ENCODE measurements around the gene FIGN.

Gene FIGN

DNA sequence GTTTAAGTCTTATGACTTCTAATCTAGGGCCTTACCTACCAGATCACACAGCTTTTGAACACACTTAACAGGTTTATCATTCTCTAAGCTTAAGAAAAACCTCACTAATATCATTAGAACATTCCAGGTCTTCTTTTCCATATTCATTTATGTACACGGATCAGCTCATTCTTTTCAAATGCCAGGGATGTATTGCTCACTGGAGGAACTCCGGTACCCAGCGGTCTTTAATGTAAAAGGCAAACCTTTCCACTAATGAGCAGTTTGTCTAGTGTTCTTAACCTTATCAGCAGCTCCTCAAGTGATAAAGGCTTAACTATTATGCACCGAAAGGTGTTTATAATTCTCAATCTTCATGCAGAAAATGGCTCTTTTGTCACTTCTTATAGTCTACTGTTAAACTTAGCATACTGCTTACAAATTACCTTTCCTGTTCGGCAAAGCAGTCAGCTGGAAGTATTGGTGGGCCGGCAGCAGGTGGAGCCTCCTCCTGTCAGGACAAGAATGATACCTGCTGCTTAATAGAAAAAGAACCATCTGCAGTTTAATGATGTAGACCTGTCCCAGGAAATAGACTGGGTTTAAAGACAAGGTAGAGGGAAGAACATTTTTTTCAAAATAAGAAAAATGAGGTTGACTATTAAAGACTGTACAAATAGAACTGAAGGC, 142.7 kb downstream of the FIGN start:
- FAIRE-seq (no peak), DNase-seq (ENCODE audit: extremely low spot score, insufficient read length, low read depth) (no peak)

GRCh38 chr2:163591461-163591860, 144.3 kb downstream of the FIGN start:
- FAIRE-seq, result no peak
- no peak for DNase-seq (ENCODE audit: extremely low spot score, insufficient read length, low read depth)

GRCh38 chr2:163580757-163581156, 155.1 kb downstream of the FIGN start:
- no peak for FAIRE-seq

DNA sequence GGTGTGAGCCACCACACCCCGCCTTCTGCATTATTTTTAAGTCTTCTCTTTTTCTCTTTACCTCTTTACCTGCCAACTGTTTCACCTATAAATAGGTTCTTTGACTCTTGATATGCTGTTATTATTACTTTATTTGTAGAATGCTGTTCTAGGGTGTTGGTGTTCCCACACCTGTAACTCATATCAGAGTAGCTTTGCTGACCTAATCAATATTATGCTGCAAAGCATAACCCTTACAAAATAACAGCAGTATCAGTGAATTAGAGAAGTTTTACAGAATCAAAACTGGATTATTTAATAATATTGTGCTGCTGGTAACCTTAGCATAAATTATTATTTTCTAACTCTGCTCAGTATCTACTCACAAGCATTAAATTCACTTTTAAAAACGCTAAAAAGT, 161.5 kb downstream of the FIGN start:
- DNase-seq (ENCODE audit: extremely low spot score, insufficient read length, low read depth) (no peak), FAIRE-seq (no peak)

More at GRCh38 chr2:163580757-163581156, 155.1 kb downstream of the FIGN start:
- DNase-seq (ENCODE audit: extremely low spot score, insufficient read length, low read depth), result no peak

DNA sequence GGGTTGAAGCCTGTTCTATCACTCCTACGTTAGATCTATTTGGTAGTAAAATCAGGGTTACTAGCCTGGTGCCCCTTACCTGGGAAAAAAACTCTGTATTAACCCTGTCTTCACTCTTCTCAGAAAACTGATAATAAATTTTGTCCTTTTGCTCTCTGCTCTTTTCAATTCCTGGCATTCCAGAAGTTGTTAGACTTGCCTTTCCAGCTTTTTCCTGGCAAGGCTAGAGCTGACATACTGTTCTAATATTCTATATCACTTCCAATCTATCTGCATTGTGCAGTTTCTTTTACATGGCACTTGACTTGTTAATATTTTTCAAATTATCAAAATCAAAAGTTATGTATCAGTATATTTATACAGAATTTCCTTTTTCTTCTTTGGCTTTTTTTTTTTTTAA, 162.2 kb downstream of the FIGN start:
- FAIRE-seq (no peak), DNase-seq (ENCODE audit: extremely low spot score, insufficient read length, low read depth) (no peak)

DNA sequence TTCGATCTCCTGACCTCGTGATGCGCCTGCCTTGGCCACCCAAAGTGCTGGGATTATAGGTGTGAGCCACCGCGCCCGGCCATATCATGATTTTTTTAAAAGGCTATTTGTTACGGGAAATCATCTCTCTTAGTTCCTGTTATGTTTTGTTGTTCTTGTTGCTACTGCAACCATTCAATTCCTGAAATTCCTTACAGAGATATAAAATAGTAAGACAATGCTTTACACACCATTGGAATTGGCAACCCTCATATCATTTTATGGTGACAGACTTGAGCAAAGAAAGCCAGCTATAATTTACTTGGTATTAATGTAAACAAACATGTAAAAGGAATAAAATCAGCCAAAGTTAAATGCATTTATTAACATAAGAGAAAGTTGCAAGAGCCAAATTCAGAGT, 163.0 kb downstream of the FIGN start:
- DNase-seq (ENCODE audit: extremely low spot score, insufficient read length, low read depth) (no peak), FAIRE-seq (no peak)

- FAIRE-seq (no peak), DNase-seq (ENCODE audit: extremely low spot score, insufficient read length, low read depth) (no peak)
Measured at GRCh38 chr2:163571423-163572102, 164.2 kb downstream of the FIGN start.

DNA sequence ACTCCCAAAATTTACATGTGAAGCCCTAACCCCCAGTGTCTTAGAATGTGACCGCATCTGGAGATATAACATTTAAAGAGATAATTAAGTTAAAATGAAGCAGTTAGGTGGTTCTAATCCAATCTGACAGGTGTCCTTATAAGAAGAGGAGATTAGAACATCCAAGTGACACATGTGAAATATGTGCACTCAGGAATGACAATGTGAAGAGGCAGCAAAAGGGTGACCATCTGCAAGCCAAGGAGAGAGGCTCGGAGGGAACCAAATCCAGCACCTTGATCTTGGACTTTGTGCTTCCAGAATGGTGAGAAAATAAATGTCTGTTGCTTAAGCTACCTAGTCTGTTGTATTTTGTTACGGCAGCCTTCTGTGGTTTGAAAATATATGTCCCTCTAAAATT, 165.4 kb downstream of the FIGN start:
- no peak for FAIRE-seq
- no peak for DNase-seq (ENCODE audit: extremely low spot score, insufficient read length, low read depth)

DNA sequence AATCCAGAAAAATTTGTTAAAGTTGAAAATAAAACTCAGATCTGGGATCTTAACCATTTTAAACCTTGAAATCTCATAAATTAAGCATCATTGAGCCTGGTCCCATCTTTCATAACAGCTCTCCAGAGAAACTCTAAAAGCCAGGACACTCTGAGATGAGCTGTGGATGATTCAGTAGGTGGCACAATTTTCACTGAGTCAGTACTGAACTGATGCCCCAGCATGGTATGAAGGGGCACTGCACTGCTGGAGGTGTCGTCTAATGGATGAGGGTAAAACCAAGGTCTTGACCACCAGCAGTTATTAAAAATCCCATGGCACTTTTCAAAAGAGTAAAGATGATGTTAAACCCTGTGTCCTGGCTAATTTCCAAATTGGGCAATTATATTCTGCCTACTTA, 170.6 kb downstream of the FIGN start:
- no peak for DNase-seq (ENCODE audit: extremely low spot score, insufficient read length, low read depth)
- FAIRE-seq, result no peak

DNA sequence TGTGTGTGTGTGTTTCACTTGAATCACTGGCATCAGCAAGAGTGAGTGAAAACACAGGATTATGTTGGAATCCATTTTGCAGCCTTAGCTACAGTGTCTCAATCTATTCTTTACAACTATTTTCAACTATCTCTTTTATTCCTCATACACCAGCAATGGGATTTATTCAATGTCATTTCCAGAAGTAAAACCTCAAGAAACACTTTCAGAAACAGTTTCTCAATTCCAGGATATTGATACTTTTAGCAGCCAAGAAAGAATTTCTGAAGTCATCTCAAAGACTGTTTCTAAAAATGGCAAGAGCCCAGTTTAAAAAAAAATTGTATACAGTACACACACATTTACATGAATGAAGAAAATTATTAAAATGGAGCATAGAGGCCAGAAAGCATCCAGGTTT, 171.6 kb downstream of the FIGN start:
- no peak for FAIRE-seq
- DNase-seq (ENCODE audit: extremely low spot score, insufficient read length, low read depth), result no peak

DNA sequence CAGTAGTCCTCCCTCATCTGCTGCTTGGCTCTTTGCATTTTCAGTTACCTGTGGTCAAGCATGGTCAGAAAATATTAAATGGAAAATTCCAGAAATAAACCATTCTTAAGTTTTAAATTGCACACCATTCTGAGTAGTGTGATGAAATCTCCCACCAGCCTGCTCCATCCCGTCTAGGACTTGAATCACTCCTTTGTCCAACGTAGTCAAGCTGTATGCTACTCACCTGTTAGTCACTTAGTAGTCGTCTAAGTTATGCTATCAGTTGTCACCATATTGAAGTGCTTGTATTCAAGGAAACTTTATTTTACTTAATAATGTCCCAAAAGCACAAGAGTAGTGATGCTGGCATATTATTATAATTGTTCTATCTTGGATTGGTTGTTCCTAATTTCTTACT, 172.5 kb downstream of the FIGN start:
- no peak for DNase-seq (ENCODE audit: extremely low spot score, insufficient read length, low read depth)
- no peak for FAIRE-seq

DNA sequence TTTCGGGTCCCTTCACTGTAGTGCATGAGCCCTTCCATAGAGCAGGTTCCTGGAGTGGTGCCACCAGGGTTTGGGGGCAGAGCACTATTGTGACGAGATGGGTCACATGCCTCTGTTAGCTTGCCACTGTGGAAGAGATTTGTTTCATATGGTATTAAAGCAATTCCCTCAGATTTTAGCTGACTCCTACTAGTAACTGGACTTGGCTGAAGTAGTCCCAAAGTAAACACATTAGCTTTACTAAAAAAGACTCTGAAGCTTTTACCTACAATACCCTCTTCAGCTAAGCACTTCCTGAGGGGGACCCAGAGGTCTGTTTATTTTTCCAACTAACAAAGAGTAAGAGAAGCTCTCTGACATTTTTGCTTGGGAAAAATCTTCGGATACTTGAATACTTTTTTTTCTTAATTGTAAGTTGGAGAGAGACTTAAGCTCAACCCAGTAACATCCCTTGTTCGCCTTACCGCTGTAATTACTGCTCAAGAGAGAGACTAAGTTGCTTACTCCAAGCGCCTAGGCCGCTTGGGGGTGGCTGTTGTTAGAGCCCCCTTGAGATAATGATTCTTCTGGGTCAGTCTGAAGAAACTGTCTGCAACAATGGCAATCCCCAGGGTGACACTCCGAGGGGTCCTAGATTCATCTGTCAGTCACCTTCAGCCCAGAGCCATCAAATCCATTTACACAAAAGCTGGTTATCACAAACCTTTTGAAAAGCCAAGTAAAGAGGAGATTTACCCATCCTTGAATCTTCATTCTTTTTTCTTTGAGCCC, 177.4 kb downstream of the FIGN start:
- no peak for FAIRE-seq

DNA sequence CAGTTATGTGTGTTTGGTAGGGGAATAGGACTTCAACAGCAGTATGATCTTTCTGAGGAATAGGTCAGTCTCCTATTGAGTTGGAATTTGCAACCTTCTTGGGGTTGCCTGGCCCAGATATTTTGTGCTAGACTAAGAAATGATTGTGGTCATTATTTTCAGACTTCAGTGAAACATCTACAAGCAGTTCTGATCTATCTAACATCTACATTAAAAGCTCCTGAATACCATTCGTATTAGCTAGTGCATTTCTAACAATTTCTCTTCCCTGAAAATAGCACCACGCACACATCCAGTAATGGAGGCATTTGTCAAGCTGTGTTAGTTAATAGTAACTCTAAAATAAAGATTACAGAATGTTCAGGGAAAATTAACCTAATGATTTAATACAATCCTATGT, 179.3 kb downstream of the FIGN start:
- DNase-seq (ENCODE audit: extremely low spot score, insufficient read length, low read depth) (no peak), FAIRE-seq (no peak)

More for the DNA sequence above, 177.4 kb downstream of the FIGN start:
- DNase-seq (ENCODE audit: extremely low spot score, insufficient read length, low read depth), result no peak

GRCh38 chr2:163554864-163555263, 180.9 kb downstream of the FIGN start:
- DNase-seq (ENCODE audit: extremely low spot score, insufficient read length, low read depth), result no peak
- FAIRE-seq, result no peak

DNA sequence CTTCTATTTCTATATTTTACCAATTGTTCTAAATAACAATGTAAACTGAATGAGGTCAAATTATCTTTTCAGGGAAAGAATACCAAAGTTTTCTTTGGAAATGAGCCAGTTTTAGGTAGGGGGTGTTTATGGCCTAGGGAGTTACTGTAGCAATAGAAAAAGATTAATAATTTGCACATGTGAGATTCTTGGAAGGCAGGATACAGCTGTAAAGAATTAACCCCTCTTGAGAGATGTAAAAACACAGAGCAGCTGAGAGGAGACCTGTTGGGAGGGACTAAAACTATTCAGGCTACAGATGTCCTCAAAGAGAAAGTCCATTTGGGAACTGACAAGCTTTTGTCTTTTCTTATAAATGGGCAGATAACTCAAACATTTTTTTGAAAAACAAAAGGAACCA, 182.2 kb downstream of the FIGN start:
- DNase-seq (ENCODE audit: extremely low spot score, insufficient read length, low read depth), result no peak
- no peak for FAIRE-seq

DNA sequence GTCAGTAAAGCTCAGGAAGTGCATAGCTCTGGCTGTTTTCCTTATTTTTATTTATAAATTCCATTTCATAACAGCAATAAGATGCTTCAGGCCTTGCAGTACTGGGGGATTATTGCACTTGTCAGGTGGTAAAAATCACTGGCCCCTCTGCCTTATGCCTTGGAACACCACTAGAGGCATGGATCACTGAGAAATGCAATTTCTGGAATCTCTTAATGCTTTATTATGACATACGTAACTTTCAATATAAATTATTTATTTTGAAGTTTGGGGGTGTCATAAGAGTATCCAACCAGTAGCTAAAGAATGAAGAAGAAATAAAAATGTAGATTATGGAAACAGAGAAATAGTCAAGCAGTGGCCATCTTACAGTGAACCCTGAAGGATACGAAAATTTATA, 183.1 kb downstream of the FIGN start:
- DNase-seq (ENCODE audit: extremely low spot score, insufficient read length, low read depth) (no peak), FAIRE-seq (no peak)

DNA sequence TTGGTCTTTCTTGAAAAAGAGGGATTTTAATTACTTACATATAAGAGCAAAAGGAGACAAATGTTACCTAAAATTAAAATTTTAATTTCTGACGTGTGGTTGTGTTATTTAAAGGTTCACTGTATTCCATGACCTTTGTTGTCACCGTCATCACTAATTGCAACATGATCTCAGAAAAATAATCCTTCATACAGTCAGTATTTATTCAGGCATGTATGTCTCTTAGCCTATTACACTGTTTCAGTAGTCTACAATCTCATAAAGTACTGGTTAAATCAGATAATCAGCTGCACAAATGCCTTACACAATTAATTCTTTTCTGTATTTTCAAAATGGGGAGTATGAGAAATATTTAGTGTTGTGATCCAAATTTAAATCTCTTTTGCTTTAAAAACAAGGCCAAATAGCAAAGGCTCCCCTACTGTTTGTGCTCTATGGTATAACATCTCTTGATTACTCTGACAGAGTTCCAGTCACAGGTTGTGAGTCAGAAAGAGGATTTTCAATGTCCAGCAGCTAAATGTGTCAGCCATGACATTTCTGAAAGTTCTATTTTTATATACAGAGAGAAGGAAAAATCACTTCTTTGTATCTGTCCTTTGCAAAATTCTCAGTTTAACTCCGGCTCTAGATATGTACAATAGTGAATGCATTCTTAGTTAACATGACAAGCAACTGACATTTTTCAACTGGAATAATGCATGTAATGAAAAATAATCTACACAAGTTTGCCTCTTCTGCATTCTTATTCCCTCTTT, 184.0 kb downstream of the FIGN start:
- no peak for FAIRE-seq
- no peak for DNase-seq (ENCODE audit: extremely low spot score, insufficient read length, low read depth)

DNA sequence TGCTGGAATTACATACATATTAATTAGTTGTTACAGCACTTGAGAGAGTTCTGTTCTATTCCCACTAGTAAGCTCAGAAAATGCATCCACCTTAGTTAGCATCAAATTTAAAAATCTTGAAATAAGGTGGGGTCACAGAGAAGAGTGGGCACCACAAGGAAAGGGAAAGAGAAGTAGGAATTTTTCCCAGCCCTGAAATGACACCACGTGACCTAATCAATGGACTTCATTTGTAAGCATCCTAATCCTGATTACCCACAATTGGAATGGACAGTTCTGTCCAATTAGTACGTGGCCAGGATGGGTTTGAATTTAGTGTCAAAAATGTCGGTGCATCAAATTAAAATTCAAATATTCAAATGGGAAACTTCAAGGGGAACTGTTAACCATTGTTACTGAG, 186.8 kb downstream of the FIGN start:
- FAIRE-seq (no peak), DNase-seq (ENCODE audit: extremely low spot score, insufficient read length, low read depth) (no peak)
